Activated effector memory CD4-positive, alpha-beta T cell treated with Interleukin-2 at 50 U/mL for 16 hours (primary cell): Measurements from ENCODE around the gene FDXACB1.

ENCODE experiments used
- DNase-seq: peaks from one replicate; pipeline ENCODE4 v3.0.0-alpha.2; 2020

FDXACB1 gene

GRCh38 chr11:111878849-111879636 lies at the start of gene FDXACB1, which contains the start of gene CFAP68:
TSS of gene FDXACB1 (minus strand) at chr11:111879165. CDS start at chr11:111879132, 33 bp downstream.
TSS of gene CFAP68 (plus strand) at chr11:111879541. CDS start at chr11:111879561, 20 bp downstream.
- DNase-seq: peak; percentile 90

GRCh38 chr11:111926505-111927391 lies 47.8 kb upstream of the FDXACB1 start:
- DNase-seq: peak; percentile 99

GRCh38 chr11:111925953-111926352 lies 47.0 kb upstream of the FDXACB1 start:
- DNase-seq: no peak

GRCh38 chr11:111923951-111924350 lies 45.0 kb upstream of the FDXACB1 start:
- no peak for DNase-seq

- no peak for DNase-seq
These were observed 44.4 kb upstream of the FDXACB1 start for GRCh38 chr11:111923351-111923788.

GRCh38 chr11:111922803-111923202 lies 43.8 kb upstream of the FDXACB1 start:
- DNase-seq: no peak

- DNase-seq: no peak
These were observed 42.7 kb upstream of the FDXACB1 start for GRCh38 chr11:111921541-111922230.

- no peak for DNase-seq
These were observed 41.9 kb upstream of the FDXACB1 start for GRCh38 chr11:111920908-111921307.

GRCh38 chr11:111918390-111919256 lies 39.7 kb upstream of the FDXACB1 start, which contains the start of gene C11orf52:
TSS of gene C11orf52 (plus strand) at chr11:111918913. CDS start at chr11:111918973, 60 bp downstream.
- no peak for DNase-seq

GRCh38 chr11:111917788-111918187 lies 38.8 kb upstream of the FDXACB1 start:
- DNase-seq: no peak

GRCh38 chr11:111917312-111917711 lies 38.3 kb upstream of the FDXACB1 start:
- no peak for DNase-seq

GRCh38 chr11:111916768-111917167 lies 37.8 kb upstream of the FDXACB1 start:
- no peak for DNase-seq

- DNase-seq: no peak
These were observed 35.0 kb upstream of the FDXACB1 start for GRCh38 chr11:111913997-111914396.

- no peak for DNase-seq
These were observed 34.3 kb upstream of the FDXACB1 start for GRCh38 chr11:111913031-111913861.

GRCh38 chr11:111912535-111912934 lies 33.6 kb upstream of the FDXACB1 start, which contains the start of gene HSPB2:
TSS of gene HSPB2 (plus strand) at chr11:111912734. CDS start at chr11:111912830, 96 bp downstream.
- no peak for DNase-seq

- DNase-seq: no peak
These were observed 32.8 kb upstream of the FDXACB1 start, which contains the start of gene CRYAB for GRCh38 chr11:111911563-111912401. TSS of gene CRYAB (minus strand) at chr11:111911770. CDS start at chr11:111911724, 46 bp downstream.

- no peak for DNase-seq
These were observed 32.0 kb upstream of the FDXACB1 start for GRCh38 chr11:111910676-111911562.

- DNase-seq: no peak
These were observed 30.4 kb upstream of the FDXACB1 start for GRCh38 chr11:111909378-111909777.
